ACHN (cell line): ENCODE data around the gene POPDC3.
"Not testable (repeated sequence)": the region's sequence is repeated elsewhere in the genome, so short reads cannot be mapped to it uniquely, and the experiment has no call there.

Experiments used
- DNase-seq: peaks from one replicate; pipeline ENCODE4 v3.0.0-alpha.2; 2015
- in situ Hi-C: cut with HindIII; loops from 2 replicates; pipeline ENCODE4 v1.10.0; 2017; ENCODE audit warnings: low sequenced_read_pairs, low pct_ligation_motif_present, low pct_unique_long_range_greater_than_20kb

The POPDC3 gene

GRCh38 chr6:105179244-105180065, at the start of gene POPDC3:
TSS of gene POPDC3 (minus strand) at chr6:105180014. CDS start at chr6:105161909, 18,105 bp downstream.
- DNase-seq, result no peak
- in situ Hi-C loops, result no loop called here

GRCh38 chr6:105227295-105227767, 47.5 kb upstream of the POPDC3 start:
- no peak for DNase-seq
- in situ Hi-C loops, result no loop called here

GRCh38 chr6:105226598-105227294, 46.9 kb upstream of the POPDC3 start:
- DNase-seq, result no peak

GRCh38 chr6:105223242-105223641, 43.4 kb upstream of the POPDC3 start:
- in situ Hi-C loops, result no loop called here
- DNase-seq, result no peak

More at GRCh38 chr6:105226598-105227294, 46.9 kb upstream of the POPDC3 start:
- in situ Hi-C loops, result no loop called here

GRCh38 chr6:105221219-105221618, 41.4 kb upstream of the POPDC3 start:
- in situ Hi-C loops, DNase-seq: not testable (repeated sequence)

- no peak for DNase-seq
- in situ Hi-C loops, result no loop called here
Measured at GRCh38 chr6:105220186-105220585, 40.4 kb upstream of the POPDC3 start.

GRCh38 chr6:105219218-105219617, 39.4 kb upstream of the POPDC3 start:
- in situ Hi-C loops, DNase-seq: not testable (repeated sequence)

- DNase-seq, result no peak
- in situ Hi-C loops, result no loop called here
Measured at GRCh38 chr6:105215506-105215905, 35.7 kb upstream of the POPDC3 start.

GRCh38 chr6:105214668-105215067, 34.9 kb upstream of the POPDC3 start:
- in situ Hi-C loops, result no loop called here
- DNase-seq, result no peak

- in situ Hi-C loops, result no loop called here
- no peak for DNase-seq
Measured at GRCh38 chr6:105213272-105213671, 33.5 kb upstream of the POPDC3 start.

GRCh38 chr6:105212587-105212986, 32.8 kb upstream of the POPDC3 start:
- in situ Hi-C loops, result no loop called here
- DNase-seq, result no peak

- DNase-seq, result no peak
- in situ Hi-C loops, result no loop called here
Measured at GRCh38 chr6:105211831-105212230, 32.0 kb upstream of the POPDC3 start.

- in situ Hi-C loops, result no loop called here
- no peak for DNase-seq
Measured at GRCh38 chr6:105210932-105211531, 31.2 kb upstream of the POPDC3 start.

GRCh38 chr6:105209950-105210706, 30.3 kb upstream of the POPDC3 start:
- no peak for DNase-seq

GRCh38 chr6:105207524-105208269, 27.9 kb upstream of the POPDC3 start:
- DNase-seq, result no peak
- in situ Hi-C loops, result no loop called here

More at GRCh38 chr6:105209950-105210706, 30.3 kb upstream of the POPDC3 start:
- in situ Hi-C loops, result no loop called here

- in situ Hi-C loops, result no loop called here
- DNase-seq, result no peak
Measured at GRCh38 chr6:105204768-105205167, 25.0 kb upstream of the POPDC3 start.

GRCh38 chr6:105204331-105204730, 24.5 kb upstream of the POPDC3 start:
- no peak for DNase-seq
- in situ Hi-C loops, result no loop called here

GRCh38 chr6:105202486-105202885, 22.7 kb upstream of the POPDC3 start:
- in situ Hi-C loops, result no loop called here
- no peak for DNase-seq
